GM10248 (cell line): Measurements from ENCODE around the gene KDM2A.

ENCODE experiments used
- CTCF ChIA-PET: fragments of 300-600 bp; sonication (Branson Sonifier 250); formaldehyde crosslinking; extraction: SDS; loops from one replicate; lab custom pipeline; 2021; ENCODE audit warnings: antibody characterized with exemption; lab: Yijun Ruan, JAX
- POLR2A ChIA-PET: fragments of 350-650 bp; sonication (Branson Sonifier 250); formaldehyde crosslinking; extraction: SDS; loops from one replicate; lab custom pipeline; 2020; ENCODE audit warnings: antibody characterized with exemption; lab: Yijun Ruan, JAX
- DNase-seq: peaks from one replicate; pipeline ENCODE4 v3.0.0; 2012; ENCODE audit errors: extremely low spot score
- CTCF ChIP-seq: IDR thresholded peaks from 2 replicates; pipeline ENCODE4 v1.5.1; 2012; ENCODE audit warnings: mild to moderate bottlenecking, low read depth; ENCODE audit errors: extremely low read depth, missing control alignments, control extremely low read depth

The KDM2A gene

GRCh38 chr11:67282155-67282875 lies 163.3 kb downstream of the KDM2A start:
- TF ChIP-seq CTCF: no peak
- POLR2A ChIA-PET: no interaction called here
- CTCF ChIA-PET: interaction anchor here (0.8 to 1.8 kb wide), 7 partner anchors 10 to 74 kb away, joined by 3 to 6 read pairs (median 4); partner anchors contain the start of gene GRK2
- no peak for DNase-seq

DNA sequence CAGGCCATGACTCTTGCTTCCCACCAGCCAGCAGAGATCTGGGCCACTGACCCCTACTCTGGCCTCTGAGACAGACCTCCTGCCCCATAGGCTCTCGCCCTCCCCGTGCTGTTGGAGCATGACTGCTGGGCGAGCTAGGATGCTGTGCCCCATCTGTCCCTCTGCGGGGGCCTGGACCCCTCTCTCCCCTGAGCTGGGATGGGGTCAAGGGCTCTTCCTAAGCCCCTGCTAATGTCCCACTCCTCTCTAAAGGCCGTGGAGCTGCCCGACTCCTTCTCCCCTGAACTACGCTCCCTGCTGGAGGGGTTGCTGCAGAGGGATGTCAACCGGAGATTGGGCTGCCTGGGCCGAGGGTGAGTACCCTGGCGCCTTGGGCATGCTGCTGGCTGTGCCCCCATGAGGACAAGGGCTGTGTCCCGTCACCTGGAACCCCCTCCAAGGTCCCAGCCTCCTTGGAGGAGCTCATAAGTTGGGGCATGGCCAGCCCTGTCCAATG lies 163.9 kb downstream of the KDM2A start:
- CTCF ChIA-PET: interaction anchor here (0.6 to 1.9 kb wide), 8 partner anchors 8 to 100 kb away, joined by 3 to 7 read pairs (median 4); partner anchors contain the start of gene GRK2
- TF ChIP-seq CTCF: no peak
- POLR2A ChIA-PET: no interaction called here
- DNase-seq: no peak

GRCh38 chr11:67283481-67283963 lies 164.5 kb downstream of the KDM2A start:
- TF ChIP-seq CTCF: no peak
- no peak for DNase-seq
- ChIA-PET CTCF (interaction anchor here (0.6 to 1.9 kb wide), 9 partner anchors 9 to 99 kb away, joined by 3 to 7 read pairs (median 4); partner anchors contain the start of gene GRK2), POLR2A (no interaction called here)

DNA sequence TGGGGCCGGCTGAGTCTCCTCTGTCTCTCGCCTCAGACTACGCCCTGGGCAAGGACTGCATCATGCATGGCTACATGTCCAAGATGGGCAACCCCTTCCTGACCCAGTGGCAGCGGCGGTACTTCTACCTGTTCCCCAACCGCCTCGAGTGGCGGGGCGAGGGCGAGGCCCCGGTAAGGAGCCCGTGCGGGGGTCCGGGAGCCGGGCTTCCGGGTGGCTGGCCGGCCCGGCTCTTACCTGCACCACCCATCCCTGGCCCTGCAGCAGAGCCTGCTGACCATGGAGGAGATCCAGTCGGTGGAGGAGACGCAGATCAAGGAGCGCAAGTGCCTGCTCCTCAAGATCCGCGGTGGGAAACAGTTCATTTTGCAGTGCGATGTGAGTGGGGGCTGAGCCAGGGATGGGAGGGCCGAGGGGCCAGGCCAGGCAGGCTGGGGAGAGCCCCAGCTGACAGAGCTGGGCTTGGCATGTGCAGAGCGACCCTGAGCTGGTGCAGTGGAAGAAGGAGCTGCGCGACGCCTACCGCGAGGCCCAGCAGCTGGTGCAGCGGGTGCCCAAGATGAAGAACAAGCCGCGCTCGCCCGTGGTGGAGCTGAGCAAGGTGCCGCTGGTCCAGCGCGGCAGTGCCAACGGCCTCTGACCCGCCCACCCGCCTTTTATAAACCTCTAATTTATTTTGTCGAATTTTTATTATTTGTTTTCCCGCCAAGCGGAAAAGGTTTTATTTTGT lies 165.9 kb downstream of the KDM2A start:
- POLR2A ChIA-PET: no interaction called here
- no peak for DNase-seq
- TF ChIP-seq CTCF: no peak
- CTCF ChIA-PET: no interaction called here

DNA sequence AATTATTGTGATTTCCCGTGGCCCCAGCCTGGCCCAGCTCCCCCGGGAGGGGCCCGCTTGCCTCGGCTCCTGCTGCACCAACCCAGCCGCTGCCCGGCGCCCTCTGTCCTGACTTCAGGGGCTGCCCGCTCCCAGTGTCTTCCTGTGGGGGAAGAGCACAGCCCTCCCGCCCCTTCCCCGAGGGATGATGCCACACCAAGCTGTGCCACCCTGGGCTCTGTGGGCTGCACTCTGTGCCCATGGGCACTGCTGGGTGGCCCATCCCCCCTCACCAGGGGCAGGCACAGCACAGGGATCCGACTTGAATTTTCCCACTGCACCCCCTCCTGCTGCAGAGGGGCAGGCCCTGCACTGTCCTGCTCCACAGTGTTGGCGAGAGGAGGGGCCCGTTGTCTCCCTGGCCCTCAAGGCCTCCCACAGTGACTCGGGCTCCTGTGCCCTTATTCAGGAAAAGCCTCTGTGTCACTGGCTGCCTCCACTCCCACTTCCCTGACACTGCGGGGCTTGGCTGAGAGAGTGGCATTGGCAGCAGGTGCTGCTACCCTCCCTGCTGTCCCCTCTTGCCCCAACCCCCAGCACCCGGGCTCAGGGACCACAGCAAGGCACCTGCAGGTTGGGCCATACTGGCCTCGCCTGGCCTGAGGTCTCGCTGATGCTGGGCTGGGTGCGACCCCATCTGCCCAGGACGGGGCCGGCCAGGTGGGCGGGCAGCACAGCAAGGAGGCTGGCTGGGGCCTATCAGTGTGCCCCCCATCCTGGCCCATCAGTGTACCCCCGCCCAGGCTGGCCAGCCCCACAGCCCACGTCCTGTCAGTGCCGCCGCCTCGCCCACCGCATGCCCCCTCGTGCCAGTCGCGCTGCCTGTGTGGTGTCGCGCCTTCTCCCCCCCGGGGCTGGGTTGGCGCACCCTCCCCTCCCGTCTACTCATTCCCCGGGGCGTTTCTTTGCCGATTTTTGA lies 166.8 kb downstream of the KDM2A start:
- no peak for TF ChIP-seq CTCF
- CTCF ChIA-PET: interaction anchor here (3.5 to 3.9 kb wide), 2 partner anchors 14 to 31 kb away, joined by 11 to 23 read pairs; no protein-coding TSS in a partner anchor
- DNase-seq: no peak
- POLR2A ChIA-PET: interaction anchor here (0.6 kb wide), 1 partner anchor 59 kb away, joined by 5 read pairs; no protein-coding TSS in a partner anchor
